ENCODE data around the gene ZNF17.

Gene ZNF17

GRCh38 chr19:57434386-57435061 is 23.6 kb downstream of the ZNF17 start:
- no peak for DNase-seq

- DNase-seq, result peak; percentile 98
These were observed 24.4 kb downstream of the ZNF17 start, which contains the start of gene ZNF749 for GRCh38 chr19:57435062-57435978. Gene ZNF749 (plus strand): TSS chr19:57435325. CDS start chr19:57435579, 254 bp downstream.

DNA sequence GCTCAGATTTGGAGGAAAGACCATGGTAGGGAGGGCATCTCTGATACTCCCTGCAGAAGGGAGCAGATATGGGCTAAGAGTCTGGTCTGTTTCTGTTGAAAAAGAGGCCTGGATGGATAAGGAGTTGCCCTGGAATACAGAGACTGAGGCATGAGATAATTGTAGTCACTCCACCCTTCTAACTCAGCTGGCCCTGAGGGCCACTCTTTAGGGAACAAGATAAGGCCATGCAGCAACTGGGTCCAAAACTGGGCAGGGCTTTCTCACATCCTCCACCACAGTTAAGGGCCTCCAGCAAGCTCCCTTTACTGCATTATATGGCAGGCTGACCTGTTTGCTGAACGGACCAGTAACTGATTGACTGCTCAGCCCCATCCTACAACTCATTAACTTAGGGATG is 25.5 kb downstream of the ZNF17 start:
- no peak for DNase-seq

DNA sequence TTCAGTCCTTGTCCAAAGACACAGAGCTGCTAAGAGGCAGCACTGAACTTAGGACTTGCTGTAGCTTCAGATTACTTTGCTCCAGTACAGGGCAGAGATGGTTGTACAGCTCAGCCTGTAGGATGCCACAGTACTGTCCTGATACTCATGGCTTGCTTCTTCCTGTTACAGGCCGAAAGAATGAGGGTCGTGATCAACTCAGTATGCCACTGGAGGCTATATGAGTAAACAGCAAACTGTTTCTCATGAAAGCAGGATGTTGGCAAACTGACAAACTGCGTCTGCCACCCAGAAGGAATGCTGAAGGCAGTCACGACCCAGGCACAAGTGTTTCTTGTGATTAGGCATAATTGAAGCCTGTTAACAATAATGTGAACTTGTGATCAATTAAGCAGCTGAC is 27.0 kb downstream of the ZNF17 start:
- no peak for DNase-seq

DNA sequence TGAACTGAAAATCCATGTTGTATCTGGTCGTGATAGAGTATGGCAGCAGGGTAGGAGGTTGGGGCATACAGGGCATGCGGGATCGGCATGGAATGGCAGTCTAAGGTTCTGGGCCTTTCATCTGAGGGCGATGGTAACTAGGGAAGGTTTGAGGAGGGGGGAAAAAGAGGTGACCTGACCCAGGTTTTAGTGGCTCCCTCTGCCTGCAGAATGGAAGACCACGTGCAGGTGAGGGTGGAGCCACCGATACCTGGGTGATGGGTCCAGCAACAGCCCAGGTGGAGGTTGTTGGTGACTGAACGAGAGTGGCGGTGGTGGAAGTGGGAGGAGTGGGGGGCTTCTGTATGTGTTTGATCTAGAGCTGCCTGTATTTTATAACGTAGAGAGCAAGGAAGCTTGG is 28.0 kb downstream of the ZNF17 start:
- DNase-seq, result no peak

DNA sequence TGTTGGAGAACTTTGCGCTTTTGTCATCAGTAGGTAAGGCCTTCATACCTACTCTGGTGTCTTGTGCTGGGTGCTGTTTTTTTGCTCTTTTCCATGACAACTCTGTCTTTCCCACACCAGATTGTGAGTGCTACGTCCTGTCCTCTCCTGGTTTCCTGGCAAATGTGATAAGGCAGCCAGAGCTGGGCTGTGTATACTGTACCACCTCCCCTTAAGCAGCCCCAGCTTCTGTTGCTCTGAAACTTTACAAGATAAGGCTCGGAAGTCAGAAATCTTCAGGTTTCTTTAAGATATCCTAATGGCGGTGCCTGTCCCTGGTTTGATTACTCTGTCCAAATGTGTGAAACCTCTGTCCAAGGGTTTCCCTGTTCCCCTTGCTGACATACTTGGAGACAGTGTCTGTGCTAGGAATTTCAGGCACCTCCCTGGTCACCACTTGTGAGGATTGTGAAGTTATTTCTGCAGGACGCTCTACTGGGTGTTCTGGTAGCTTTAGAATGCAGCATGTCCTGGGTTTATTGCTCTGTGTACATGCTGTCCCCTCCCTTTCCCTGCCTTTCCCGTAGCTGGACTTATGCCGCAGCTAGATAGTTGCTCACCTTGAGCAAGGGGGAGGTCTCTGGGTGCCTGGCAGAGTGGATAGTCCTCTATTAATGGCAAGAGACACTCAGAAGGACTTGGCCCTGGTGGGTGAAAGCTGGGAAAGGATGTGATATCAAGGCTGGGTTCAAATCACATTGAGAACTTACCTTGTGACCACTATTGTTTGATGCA is 31.2 kb downstream of the ZNF17 start:
- no peak for DNase-seq

DNA sequence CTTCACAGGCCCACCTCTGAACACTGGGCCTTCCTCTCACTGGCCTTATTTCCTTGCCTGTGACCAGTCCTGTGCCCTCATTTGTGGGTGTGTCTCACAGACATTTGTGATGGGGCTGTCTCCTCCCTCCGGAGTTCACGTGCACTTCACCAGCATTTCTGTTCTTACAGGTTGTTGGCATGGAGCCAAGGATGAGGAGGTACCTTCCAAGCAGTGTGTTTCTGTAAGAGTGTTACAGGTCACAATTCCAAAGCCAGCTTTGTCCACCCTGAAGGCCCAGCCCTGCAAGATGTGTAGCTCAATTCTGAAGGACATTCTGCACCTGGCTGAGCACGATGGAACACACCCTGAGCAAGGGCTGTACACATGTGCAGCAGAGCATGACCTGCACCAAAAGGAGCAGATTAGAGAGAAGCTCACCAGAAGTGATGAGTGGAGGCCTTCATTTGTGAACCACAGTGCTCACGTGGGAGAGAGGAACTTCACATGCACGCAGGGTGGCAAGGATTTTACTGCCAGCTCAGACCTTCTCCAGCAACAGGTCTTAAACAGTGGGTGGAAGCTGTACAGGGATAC is 32.2 kb downstream of the ZNF17 start:
- no peak for DNase-seq

DNA sequence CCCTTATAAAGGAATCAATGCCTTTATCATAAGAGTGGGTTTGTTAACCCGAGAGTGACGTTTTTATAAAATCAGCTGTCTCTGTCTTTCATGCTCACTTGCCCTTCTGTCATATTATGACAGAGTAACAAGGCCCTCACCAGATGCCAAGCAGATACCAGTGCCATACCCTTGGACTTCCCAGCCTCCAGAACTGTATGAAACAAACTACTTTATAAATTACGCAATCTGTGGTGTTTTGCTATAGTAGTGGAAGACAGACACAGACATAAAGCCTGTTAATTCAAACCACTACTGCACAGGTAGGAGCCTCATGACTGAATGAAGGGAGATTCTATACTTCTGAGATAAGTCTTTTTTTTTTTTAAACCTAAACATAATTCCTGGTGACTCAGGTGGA is 41.3 kb downstream of the ZNF17 start:
- no peak for DNase-seq

GRCh38 chr19:57465680-57466381 is 54.9 kb downstream of the ZNF17 start:
- no peak for DNase-seq

DNA sequence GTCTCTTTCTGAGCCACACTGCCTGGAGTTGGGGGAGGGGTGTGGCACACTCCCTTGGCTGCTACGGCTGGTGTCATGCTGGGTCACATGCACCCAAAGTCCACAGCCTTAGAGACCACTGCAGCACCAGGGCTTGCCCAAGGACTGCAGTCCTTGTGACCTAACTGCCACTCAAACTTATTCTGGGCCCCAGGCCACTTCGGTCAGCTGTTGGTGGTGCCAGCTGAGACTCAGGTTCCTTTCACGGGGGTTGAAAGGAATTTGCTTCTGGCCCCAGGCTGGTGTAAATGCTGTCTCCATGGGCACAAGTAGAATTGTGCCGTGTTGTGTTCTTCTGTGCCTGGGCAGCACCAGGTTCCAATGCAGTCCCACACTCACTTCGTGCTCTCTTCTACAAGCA is 55.5 kb downstream of the ZNF17 start:
- no peak for DNase-seq
